Heart left ventricle (tissue), 13 donors: ENCODE data around the gene VPS26C.
A peak's percentile ranks its signal among the peaks of the same experiment; 100 is the strongest.

Experiments used
- POLR2A ChIP-seq, 2 donors: fragments of 450-650 bp; IDR thresholded peaks; one replicate each; pipeline ENCODE4 v1.6.1; 2017; ENCODE audit warnings: antibody characterized with exemption in 2 of 2, mild to moderate bottlenecking in 2 of 2, moderate library complexity in 2 of 2
- TF ChIP-seq, protein P1 (sequence below), 12 donors: fragments of 200-600 bp; sonication (generic) in 4 of 12; IDR thresholded peaks; one replicate each; pipeline versions ENCODE4 v1.5.0 to v1.8.0; 2018 to 2022; ENCODE audit warnings: antibody characterized with exemption in 12 of 12, mild to moderate bottlenecking in 5 of 12
- donor health status: ischemic (EF 13 %, LVEDD 7.1; RV severe dilation, severe dysfunction).
- donor health status: DM: no; HTN: yes; CAD: no.
- donor health status: DM: no; HTN: no; CAD: no.
- donor health status: ischemic (EF 25% LVEDD 6.9; RV normal size, moderate dysfunction).
- donor health status: ischemic (EF 25% LVEDD 5.7; RV mildly dilated, moderate dysfunction).
- donor health status: ischemic (EF 35%, LVEDD 5.7; RV mildly dilated, moderate dysfunction).
- donor health status: nonischemic (EF 11% LVEDD 7.7; RV severe dilation, severe dysfunction).
- donor health status: DM: yes; HTN: yes; CAD: no.
- donor health status: PGD.
- donor health status: ischemic (EF 29% LVEDD 5.4; RV normal size, mild dysfunction).
- donor health status: nonischemic (EF 23%, LVEDD 6.1; RV moderate dilation, normal function).

DNA sequence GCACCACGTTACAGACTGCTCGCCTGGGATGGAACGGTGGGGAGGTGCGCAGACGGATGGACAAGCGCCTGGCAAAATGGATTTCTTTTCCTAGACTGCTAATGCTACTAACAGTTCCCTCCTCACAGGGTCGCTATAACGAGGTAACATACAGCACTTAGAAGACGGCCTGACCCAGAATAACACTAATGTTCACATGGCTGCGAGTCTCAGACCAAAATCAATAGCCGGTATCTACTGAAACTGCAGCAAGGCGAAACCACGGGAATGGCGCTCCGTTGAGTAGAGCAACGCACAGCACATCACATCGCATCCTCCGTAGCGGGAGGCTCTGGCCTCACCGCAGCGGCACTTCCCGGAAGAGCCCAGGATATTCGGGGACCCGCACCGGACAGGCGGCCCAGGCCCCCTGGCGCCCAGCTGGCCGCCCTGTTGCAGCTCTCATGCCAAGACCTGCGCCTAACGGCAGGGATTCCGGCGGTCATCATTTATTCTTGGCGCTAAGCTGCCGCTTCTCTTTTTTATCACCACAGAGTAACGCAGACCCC lies 46.6 kb downstream of the VPS26C start:
- no peak for TF ChIP-seq POLR2A (IDR thresholded peaks at IDR 0.05)
- TF ChIP-seq, protein P1, sequence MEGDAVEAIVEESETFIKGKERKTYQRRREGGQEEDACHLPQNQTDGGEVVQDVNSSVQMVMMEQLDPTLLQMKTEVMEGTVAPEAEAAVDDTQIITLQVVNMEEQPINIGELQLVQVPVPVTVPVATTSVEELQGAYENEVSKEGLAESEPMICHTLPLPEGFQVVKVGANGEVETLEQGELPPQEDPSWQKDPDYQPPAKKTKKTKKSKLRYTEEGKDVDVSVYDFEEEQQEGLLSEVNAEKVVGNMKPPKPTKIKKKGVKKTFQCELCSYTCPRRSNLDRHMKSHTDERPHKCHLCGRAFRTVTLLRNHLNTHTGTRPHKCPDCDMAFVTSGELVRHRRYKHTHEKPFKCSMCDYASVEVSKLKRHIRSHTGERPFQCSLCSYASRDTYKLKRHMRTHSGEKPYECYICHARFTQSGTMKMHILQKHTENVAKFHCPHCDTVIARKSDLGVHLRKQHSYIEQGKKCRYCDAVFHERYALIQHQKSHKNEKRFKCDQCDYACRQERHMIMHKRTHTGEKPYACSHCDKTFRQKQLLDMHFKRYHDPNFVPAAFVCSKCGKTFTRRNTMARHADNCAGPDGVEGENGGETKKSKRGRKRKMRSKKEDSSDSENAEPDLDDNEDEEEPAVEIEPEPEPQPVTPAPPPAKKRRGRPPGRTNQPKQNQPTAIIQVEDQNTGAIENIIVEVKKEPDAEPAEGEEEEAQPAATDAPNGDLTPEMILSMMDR (IDR thresholded peaks at IDR 0.05): peak in 4 of 12 donors; percentile 6 to 34 (median 28)
